NCI-H2196 treated with DMSO at 0.1 percent for 48 hours (cell line): ENCODE data around the gene ADD1.

Source experiments
- DNase-seq: peaks from one replicate; lab custom pipeline; 2025; ENCODE audit not compliant: unreplicated experiment; lab: John Stamatoyannopoulos, UW

The ADD1 gene

GRCh38 chr4:2879026-2879425 lies 35.4 kb downstream of the ADD1 start:
- DNase-seq, result no peak

- no peak for DNase-seq
Measured at GRCh38 chr4:2881431-2881830, 37.8 kb downstream of the ADD1 start.

- no peak for DNase-seq
Measured at GRCh38 chr4:2882341-2882740, 38.7 kb downstream of the ADD1 start.

- no peak for DNase-seq
Measured at GRCh38 chr4:2886161-2886560, 42.5 kb downstream of the ADD1 start.

- no peak for DNase-seq
Measured at GRCh38 chr4:2886622-2887021, 43.0 kb downstream of the ADD1 start.

- no peak for DNase-seq
Measured at GRCh38 chr4:2887343-2887742, 43.7 kb downstream of the ADD1 start.

GRCh38 chr4:2888886-2889285 lies 45.2 kb downstream of the ADD1 start:
- DNase-seq, result no peak

- DNase-seq, result no peak
Measured at GRCh38 chr4:2891294-2891693, 47.6 kb downstream of the ADD1 start.

GRCh38 chr4:2893772-2894171 lies 50.1 kb downstream of the ADD1 start:
- DNase-seq, result no peak

GRCh38 chr4:2898001-2898400 lies 54.4 kb downstream of the ADD1 start:
- DNase-seq, result no peak

- no peak for DNase-seq
Measured at GRCh38 chr4:2900741-2901140, 57.1 kb downstream of the ADD1 start.

GRCh38 chr4:2901186-2901585 lies 57.5 kb downstream of the ADD1 start:
- DNase-seq, result no peak

- DNase-seq, result no peak
Measured at GRCh38 chr4:2902126-2902525, 58.5 kb downstream of the ADD1 start.

GRCh38 chr4:2905544-2905943 lies 61.9 kb downstream of the ADD1 start:
- no peak for DNase-seq

GRCh38 chr4:2906218-2906617 lies 62.6 kb downstream of the ADD1 start:
- no peak for DNase-seq

- DNase-seq, result no peak
Measured at GRCh38 chr4:2907226-2907625, 63.6 kb downstream of the ADD1 start.

GRCh38 chr4:2907706-2908293 lies 64.2 kb downstream of the ADD1 start:
- no peak for DNase-seq

- no peak for DNase-seq
Measured at GRCh38 chr4:2908686-2909085, 65.0 kb downstream of the ADD1 start.

- no peak for DNase-seq
Measured at GRCh38 chr4:2909583-2909982, 65.9 kb downstream of the ADD1 start.

GRCh38 chr4:2910409-2910808 lies 66.8 kb downstream of the ADD1 start:
- no peak for DNase-seq

- no peak for DNase-seq
Measured at GRCh38 chr4:2911868-2912267, 68.2 kb downstream of the ADD1 start.

- DNase-seq, result peak; percentile 80
Measured at GRCh38 chr4:2913168-2913567, 69.5 kb downstream of the ADD1 start.

- no peak for DNase-seq
Measured at GRCh38 chr4:2914256-2915126, 70.8 kb downstream of the ADD1 start.
